HepG2 (cell line): ENCODE data around the gene THSD4.

Experiments used
- ATF2 ChIP-seq: sonication (generic); formaldehyde crosslinking; IDR thresholded peaks from 2 replicates; pipeline ENCODE4 v1.4.0; 2020; ENCODE audit warnings: missing genetic modification reagents
- BORCS8-MEF2B ChIP-seq: sonication (generic); formaldehyde crosslinking; IDR thresholded peaks from 2 replicates; pipeline ENCODE4 v1.8.0; 2022; ENCODE audit warnings: mild to moderate bottlenecking, missing genetic modification reagents
- CTCF ChIP-seq: sonication (generic); formaldehyde crosslinking; IDR thresholded peaks from 2 replicates; pipeline ENCODE4 v1.5.0; 2020; ENCODE audit warnings: mild to moderate bottlenecking, missing genetic modification reagents, moderate library complexity
- EP300 ChIP-seq, 3 experiments: sonication (generic) in 1 of 3; formaldehyde crosslinking in 1 of 3; IDR thresholded peaks; 2 replicates each; pipeline versions ENCODE4 v1.5.1 to v1.6.1; 2011 to 2020; ENCODE audit warnings: low read depth in 2 of 3, low read length in 2 of 3, borderline replicate concordance in 1 of 3, improper control_type of control experiment in 1 of 3, mild to moderate bottlenecking in 1 of 3, missing genetic modification reagents in 1 of 3, moderate library complexity in 1 of 3
- ERF ChIP-seq: IDR thresholded peaks from 2 replicates; pipeline ENCODE4 v1.6.1; 2018; ENCODE audit warnings: missing biosample characterization, missing genetic modification reagents
- FOXO4 ChIP-seq: sonication (generic); formaldehyde crosslinking; conservative IDR thresholded peaks from 2 replicates; pipeline ENCODE4 v1.8.1; 2023; ENCODE audit warnings: missing genetic modification reagents
- MED1 ChIP-seq: sonication (generic); formaldehyde crosslinking; IDR thresholded peaks from 2 replicates; pipeline ENCODE4 v1.4.0; 2020; ENCODE audit warnings: missing genetic modification reagents
- PHB2 ChIP-seq: fragments of 450-650 bp; IDR thresholded peaks from 2 replicates; pipeline ENCODE4 v1.6.1; 2018; ENCODE audit not compliant: partially characterized antibody
- PTBP1 ChIP-seq: fragments of 200-400 bp; formaldehyde crosslinking; IDR thresholded peaks from 2 replicates; pipeline ENCODE4 v1.6.1; 2018; ENCODE audit warnings: low read length, low read depth; ENCODE audit not compliant: poor library complexity, severe bottlenecking
- ZNF138 ChIP-seq: sonication (generic); formaldehyde crosslinking; IDR thresholded peaks from 2 replicates; pipeline ENCODE4 v1.5.0; 2020; ENCODE audit warnings: mild to moderate bottlenecking, low read depth, missing genetic modification reagents
- ZNF280D ChIP-seq: sonication (generic); formaldehyde crosslinking; IDR thresholded peaks from 2 replicates; pipeline ENCODE4 v1.5.1; 2020; ENCODE audit warnings: mild to moderate bottlenecking, missing genetic modification reagents

GRCh38 chr15:71591057-71591456 lies 475.8 kb downstream of the THSD4 start:
- TF ChIP-seq CTCF (CRISPR knock-in tag) (no peak), BORCS8-MEF2B (no peak), ZNF280D (CRISPR knock-in tag) (no peak), FOXO4 (CRISPR knock-in tag) (no peak), EP300 (IDR thresholded peaks at IDR 0.05; ENCODE audit: low read depth in 2 of 2, low read length in 2 of 2) (no peak), EP300 (CRISPR knock-in tag; IDR thresholded peaks at IDR 0.05; ENCODE audit: borderline replicate concordance) (no peak), PHB2 (no peak), PTBP1 (no peak), ERF (CRISPR knock-in tag) (no peak), MED1 (no peak), ZNF138 (CRISPR knock-in tag) (no peak), ATF2 (CRISPR knock-in tag) (no peak)
